H1 (cell line): ENCODE results near the gene STK11IP. TPM values are rescaled to one million over a fixed set of nuclear protein-coding genes. Genes with fewer than 3 reads are reported as not detected.

Experiments
- CTCF ChIA-PET: fragments of 300-600 bp; sonication (Branson Sonifier 250); formaldehyde crosslinking; loops from one replicate; lab custom pipeline; 2021; ENCODE audit not compliant: partially characterized antibody; lab: Charles Lee
- POLR2A ChIA-PET: fragments of 300-600 bp; sonication (Branson Sonifier 250); formaldehyde crosslinking; loops from one replicate; lab custom pipeline; 2021; ENCODE audit warnings: inconsistent platforms; ENCODE audit not compliant: partially characterized antibody; lab: Charles Lee
- DNase-seq, 2 experiments: peaks; one replicate each; pipeline versions ENCODE4 v3.0.0 to v3.0.0-alpha.2; 2010 to 2022; ENCODE audit warnings: low spot score in 2 of 2, low read depth in 1 of 2, mixed read lengths in 1 of 2
- FAIRE-seq: peaks from 2 replicates; lab custom pipeline; 2011; peaks lifted over from hg19 to GRCh38; lab: Jason Lieb, UNC
- H2AFZ ChIP-seq: 2 replicates; pipeline ENCODE4 v1.8.1; 2012; ENCODE audit warnings: low read length, inconsistent platforms
- H2AK5ac ChIP-seq: 2 replicates; pipeline ENCODE4 v1.6.1; 2013; ENCODE audit warnings: low read depth, low read length
- H2BK120ac ChIP-seq: replicated peaks from 2 replicates; pipeline ENCODE3; 2013; ENCODE audit warnings: low read depth, low read length, inconsistent platforms
- H2BK12ac ChIP-seq: 2 replicates; pipeline ENCODE4 v1.6.1; 2013; ENCODE audit warnings: low read depth, low read length
- H2BK15ac ChIP-seq: 2 replicates; pipeline ENCODE4 v1.6.1; 2013; ENCODE audit warnings: low read length
- H2BK20ac ChIP-seq: 2 replicates; pipeline ENCODE4 v1.6.1; 2013; ENCODE audit warnings: low read length
- H2BK5ac ChIP-seq: 2 replicates; pipeline ENCODE4 v1.6.1; 2013; ENCODE audit warnings: low read depth, low read length
- H3K14ac ChIP-seq: 2 replicates; pipeline ENCODE4 v1.6.1; 2013; ENCODE audit warnings: inconsistent platforms; ENCODE audit not compliant: insufficient read length
- H3K18ac ChIP-seq: 2 replicates; pipeline ENCODE4 v1.6.1; 2013; ENCODE audit warnings: low read length; ENCODE audit errors: extremely low read depth
- H3K23ac ChIP-seq: 2 replicates; pipeline ENCODE4 v1.6.1; 2013; ENCODE audit warnings: inconsistent platforms; ENCODE audit not compliant: insufficient read length
- H3K23me2 ChIP-seq: 2 replicates; pipeline ENCODE4 v1.6.1; 2013; ENCODE audit warnings: low read depth, low read length
- H3K27ac ChIP-seq: 2 replicates; pipeline ENCODE4 v1.6.1; 2011; ENCODE audit warnings: low read depth, low read length, inconsistent platforms
- H3K27me3 ChIP-seq, 4 experiments: replicated peaks in 1 of 4; 1 replicate in 1 of 4; 2 replicates in 3 of 4; pipeline versions ENCODE4 v1.6.1 to v1.8.1; 2011 to 2013; ENCODE audit warnings: low read length in 3 of 4, mild to moderate bottlenecking in 3 of 4, inconsistent platforms in 2 of 4, mixed read lengths in 2 of 4, moderate library complexity in 1 of 4; ENCODE audit not compliant: control insufficient read depth in 3 of 4, insufficient read depth in 3 of 4; ENCODE audit errors: extremely low read depth in 1 of 4
- H3K36me3 ChIP-seq, 4 experiments: 2 replicates each; pipeline versions ENCODE4 v1.6.1 to v1.8.1; 2011 to 2013; ENCODE audit warnings: mild to moderate bottlenecking in 4 of 4, low read length in 3 of 4, moderate library complexity in 2 of 4, control low read depth in 1 of 4, inconsistent platforms in 1 of 4; ENCODE audit not compliant: insufficient read depth in 4 of 4, control insufficient read depth in 2 of 4
- H3K4ac ChIP-seq: replicated peaks from 2 replicates; pipeline ENCODE3; 2013; ENCODE audit warnings: low read length, low read depth, mixed read lengths, inconsistent platforms; ENCODE audit not compliant: insufficient read length
- H3K4me1 ChIP-seq, 4 experiments: replicated peaks in 1 of 4; 1 replicate in 1 of 4; 2 replicates in 3 of 4; pipeline versions ENCODE4 v1.6.1 to v1.8.1; 2011 to 2013; ENCODE audit warnings: low read length in 3 of 4, inconsistent platforms in 2 of 4, mixed read lengths in 1 of 4; ENCODE audit not compliant: insufficient read depth in 4 of 4, control insufficient read depth in 3 of 4
- H3K4me2 ChIP-seq, 2 experiments: 2 replicates each; pipeline versions ENCODE4 v1.6.1 to v1.8.1; 2011 to 2013; ENCODE audit warnings: low read depth in 2 of 2, low read length in 2 of 2, control low read depth in 1 of 2, inconsistent platforms in 1 of 2, mild to moderate bottlenecking in 1 of 2; ENCODE audit not compliant: insufficient read depth in 1 of 2
- H3K4me3 ChIP-seq, 4 experiments: fragments of 200-600, 300-600 bp in 1 of 4; sonication (generic), shearing (Covaris generic), sonication (Bioruptor Twin) in 1 of 4; 2 replicates each; pipeline versions ENCODE4 v1.5.1 to v1.8.1; 2011 to 2016; ENCODE audit warnings: low read length in 4 of 4, low read depth in 3 of 4, control low read depth in 2 of 4, inconsistent platforms in 2 of 4, mild to moderate bottlenecking in 2 of 4, mixed read lengths in 1 of 4, moderate library complexity in 1 of 4; ENCODE audit not compliant: insufficient read depth in 2 of 4; ENCODE audit errors: extremely low read depth in 1 of 4
- H3K56ac ChIP-seq: replicated peaks from 2 replicates; pipeline ENCODE3; 2013; ENCODE audit warnings: low read depth, mild to moderate bottlenecking, mixed read lengths, low read length, inconsistent platforms; ENCODE audit not compliant: insufficient read length
- H3K79me1 ChIP-seq: 2 replicates; pipeline ENCODE4 v1.6.1; 2013; ENCODE audit warnings: low read depth, low read length, control low read depth
- H3K79me2 ChIP-seq, 2 experiments: 2 replicates each; pipeline versions ENCODE4 v1.6.1 to v1.8.1; 2012 to 2013; ENCODE audit warnings: low read length in 2 of 2, mild to moderate bottlenecking in 2 of 2, inconsistent platforms in 1 of 2; ENCODE audit not compliant: insufficient read depth in 2 of 2, control insufficient read depth in 1 of 2
- H3K9ac ChIP-seq, 4 experiments: replicated peaks in 1 of 4; 1 replicate in 1 of 4; 2 replicates in 3 of 4; pipeline versions ENCODE4 v1.6.1 to v1.8.1; 2011 to 2013; ENCODE audit warnings: low read depth in 3 of 4, low read length in 3 of 4, control low read depth in 2 of 4, mild to moderate bottlenecking in 2 of 4, moderate library complexity in 2 of 4, inconsistent platforms in 1 of 4; ENCODE audit errors: extremely low read depth in 1 of 4
- H3K9me3 ChIP-seq, 2 experiments: 2 replicates each; pipeline versions ENCODE4 v1.6.1 to v1.8.1; 2012 to 2013; ENCODE audit warnings: mild to moderate bottlenecking in 2 of 2, moderate library complexity in 2 of 2, control low read depth in 1 of 2, inconsistent platforms in 1 of 2, low read depth in 1 of 2, low read length in 1 of 2, mixed read lengths in 1 of 2; ENCODE audit not compliant: insufficient read depth in 2 of 2
- H4K20me1 ChIP-seq, 2 experiments: replicated peaks in 1 of 2; 2 replicates each; pipeline versions ENCODE3 to v1.8.1; 2011 to 2013; ENCODE audit warnings: inconsistent platforms in 2 of 2, low read length in 2 of 2, mild to moderate bottlenecking in 1 of 2; ENCODE audit not compliant: insufficient read depth in 2 of 2, control insufficient read depth in 1 of 2
- H4K5ac ChIP-seq: 2 replicates; pipeline ENCODE4 v1.6.1; 2013; ENCODE audit warnings: low read length, low read depth, mixed read lengths, inconsistent platforms; ENCODE audit not compliant: insufficient read length
- H4K8ac ChIP-seq: 2 replicates; pipeline ENCODE4 v1.8.0; 2013; ENCODE audit warnings: mild to moderate bottlenecking, moderate library complexity, low read length, inconsistent platforms; ENCODE audit not compliant: insufficient read depth; ENCODE audit errors: extremely low read depth
- H4K91ac ChIP-seq: replicated peaks from 2 replicates; pipeline ENCODE3; 2013; ENCODE audit warnings: low read length, mixed read lengths, inconsistent platforms; ENCODE audit not compliant: insufficient read length
- ASH2L ChIP-seq: fragments of 200-600, 300-600 bp; sonication (generic); IDR thresholded peaks from one replicate; pipeline ENCODE4 v1.7.1; 2017; ENCODE audit warnings: low read length
- BACH1 ChIP-seq: IDR thresholded peaks from 2 replicates; pipeline ENCODE4 v1.6.1; 2012; ENCODE audit warnings: low read length, improper control_type of control experiment
- CREB1 ChIP-seq: IDR thresholded peaks from 2 replicates; pipeline ENCODE4 v1.6.1; 2012; ENCODE audit warnings: inconsistent platforms
- JUND ChIP-seq: IDR thresholded peaks from 2 replicates; pipeline ENCODE4 v1.6.1; 2011; ENCODE audit warnings: mild to moderate bottlenecking, improper control_type of control experiment, low read length
- KDM5A ChIP-seq: fragments of 200-600 bp; IDR thresholded peaks from 2 replicates; pipeline ENCODE4 v1.7.1; 2012; ENCODE audit warnings: mild to moderate bottlenecking, low read length, inconsistent platforms, mixed read lengths
- NANOG ChIP-seq: IDR thresholded peaks from 2 replicates; pipeline ENCODE4 v1.6.1; 2011; ENCODE audit warnings: low read length, low read depth, mild to moderate bottlenecking, inconsistent platforms; ENCODE audit not compliant: insufficient read depth, poor library complexity, severe bottlenecking
- POLR2A ChIP-seq, 2 experiments: IDR thresholded peaks; 1 replicate in 1 of 2; 2 replicates in 1 of 2; pipeline ENCODE4 v1.6.1; 2011; ENCODE audit warnings: low read depth in 2 of 2, low read length in 2 of 2, mild to moderate bottlenecking in 2 of 2; ENCODE audit errors: control extremely low read depth in 1 of 2
- RAD21 ChIP-seq, 2 experiments: IDR thresholded peaks in 1 of 2; conservative IDR thresholded peaks in 1 of 2; 2 replicates each; pipeline ENCODE4 v1.6.1; 2011; ENCODE audit warnings: low read depth in 2 of 2, low read length in 2 of 2, improper control_type of control experiment in 1 of 2, inconsistent platforms in 1 of 2, mild to moderate bottlenecking in 1 of 2, moderate library complexity in 1 of 2
- WGBS, 2 experiments: shearing (Covaris generic) in 1 of 2; methylation state at CpG; one replicate each; pipeline versions ENCODE4 v1.1.6 to v1.1.7; 2013 to 2015; ENCODE audit warnings: low lambda C conversion rate in 2 of 2, mixed read lengths in 2 of 2, inconsistent platforms in 1 of 2, low coverage in 1 of 2, missing lambda C conversion rate in 1 of 2; ENCODE audit not compliant: insufficient replicate concordance in 2 of 2, insufficient coverage in 1 of 2, insufficient read length in 1 of 2; ENCODE audit errors: extremely low coverage in 1 of 2, missing lambda C conversion rate in 1 of 2; 5-methylcytosine and 5-hydroxymethylcytosine counted together
- polyA plus RNA-seq, 7 experiments: library from polyadenylated mRNA; depleted of rRNA in 3 of 7; stranded (reverse) in 5 of 7; unstranded in 2 of 7; fragments of >200 nt in 5 of 7; fragments of 200-250 nt in 2 of 7; gene quantifications; 1 replicate in 5 of 7; 2 replicates in 1 of 7; 4 replicates in 1 of 7; pipeline versions ENCODE4 v1.2.1 to v1.2.3, GENCODE V29; 2011 to 2013; ENCODE audit warnings: missing spikeins in 2 of 7, mixed read lengths in 2 of 7
- total RNA-seq: library from RNA; stranded (reverse); fragmentation: NEBNext Ultra II Directional; extraction: Animal tissue kit (Norgen Biotek cat#: 25700); gene quantifications from 2 replicates; pipeline ENCODE4 v1.2.1, GENCODE V29; 2021
- TF ChIP-seq, protein P1 (sequence below): IDR thresholded peaks from 2 replicates; pipeline ENCODE4 v1.6.1; 2011; ENCODE audit warnings: low read length, improper control_type of control experiment
- TF ChIP-seq, protein P2 (sequence below), 3 experiments: IDR thresholded peaks; 1 replicate in 2 of 3; 2 replicates in 1 of 3; pipeline versions ENCODE4 v1.5.1 to v1.6.1; 2011; ENCODE audit warnings: low read length in 3 of 3, mild to moderate bottlenecking in 3 of 3, inconsistent platforms in 2 of 3, low read depth in 1 of 3, moderate library complexity in 1 of 3; ENCODE audit not compliant: insufficient read depth in 1 of 3; ENCODE audit errors: control extremely low read depth in 1 of 3

STK11IP gene
- total and polyA plus RNA-seq, 2 of the 8 experiments (the other 6 are each of a cell fraction or from before 2014, with no cell fraction given): 18.5 to 29.6 TPM

DNA sequence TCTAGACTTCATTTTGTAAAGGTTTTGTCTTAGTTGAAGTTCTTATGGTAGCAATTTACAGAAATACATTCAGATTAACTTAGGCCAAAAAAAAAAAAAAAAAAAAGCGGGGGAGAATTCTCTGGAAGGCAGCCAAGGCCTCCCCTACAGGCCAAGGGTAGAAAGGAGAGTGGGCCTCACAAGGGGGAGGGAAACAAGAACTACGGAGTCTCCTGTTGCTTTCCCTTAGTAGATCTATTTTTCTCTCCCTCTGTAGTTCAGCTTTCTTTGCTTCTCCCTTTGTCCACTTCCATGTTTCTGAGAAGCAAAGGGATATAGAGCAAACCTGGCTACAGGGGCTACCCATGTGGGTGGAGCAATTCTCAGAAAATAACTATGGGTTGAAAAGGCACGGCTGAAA, 2.4 kb upstream of the STK11IP start:
- DNase-seq: no peak
- POLR2A ChIA-PET: interaction anchor here (0.7 to 13.4 kb wide), 6 partner anchors 19 to 51 kb away, joined by 3 to 127 read pairs (median 26); partner anchors contain the start of genes CHPF, INHA, OBSL1 and TMEM198
- no peak overlapping the region for H2BK5ac ChIP-seq
- H2AFZ ChIP-seq: no peak overlapping the region
- H3K9me3 ChIP-seq: no peaks in the 10 kb centered on the region
- CTCF ChIA-PET: interaction anchor here (0.7 to 14.4 kb wide), 12 partner anchors 11 to 101 kb away, joined by 3 to 143 read pairs (median 4); partner anchors contain the start of genes INHA and OBSL1
- WGBS, 2 experiments: 66% methylated on average over 3 of the region's 3 CpGs; no CpG with 5 or more reads in 1 of the 2 experiments
- H3K79me2 ChIP-seq: no peaks in the 10 kb centered on the region
- no peak overlapping the region for H2BK20ac ChIP-seq
- H2AK5ac ChIP-seq: no peak overlapping the region
- no peaks in the 10 kb centered on the region for H3K27me3 ChIP-seq
- no peak overlapping the region for H3K23ac ChIP-seq
- H3K14ac ChIP-seq: no peak overlapping the region
- H2BK12ac ChIP-seq: no peak overlapping the region
- H3K4me2 ChIP-seq: no peak overlapping the region
- H3K4me3 ChIP-seq: no peak overlapping the region
- H3K4me1 ChIP-seq: peaks cover 0 to 13% (median 2%) of the 10 kb centered on the region in 4 experiments; a peak in 4 of 7 replicates
- H4K20me1 ChIP-seq: no peaks in the 10 kb centered on the region
- H3K18ac ChIP-seq: no peak overlapping the region; the same call in 1 of the 2 replicates
- H3K27ac ChIP-seq: peak overlapping the region; percentile 18; the same call in 1 of the 2 replicates
- H4K91ac ChIP-seq: peak overlapping the region; percentile 58
- no peaks in the 10 kb centered on the region for H3K36me3 ChIP-seq
- no peak overlapping the region for H3K56ac ChIP-seq
- no peak overlapping the region for H3K9ac ChIP-seq
- no peak overlapping the region for H3K4ac ChIP-seq
- no peak for FAIRE-seq
- no peak overlapping the region for H2BK120ac ChIP-seq
- H2BK15ac ChIP-seq: no peak overlapping the region
- no peak overlapping the region for H4K8ac ChIP-seq
- peaks cover 2% of the 10 kb centered on the region; the same call in 1 of the 2 replicates for H3K23me2 ChIP-seq
- no peak overlapping the region for H4K5ac ChIP-seq
- H3K79me1 ChIP-seq: no peaks in the 10 kb centered on the region; the same call in 1 of the 2 replicates
- TF ChIP-seq BACH1 (no peak), POLR2A (IDR thresholded peaks at IDR 0.05; ENCODE audit: control extremely low read depth in 1 of 2, low read depth in 2 of 2, low read length in 2 of 2) (no peak), RAD21 (IDR thresholded peaks at IDR 0.05 in 1 of 2, conservative IDR thresholded peaks at IDR 0.05 in 1 of 2; ENCODE audit: low read depth in 2 of 2, low read length in 2 of 2) (peak; percentile 49 to 58; a peak in 3 of 4 replicates), CREB1 (no peak), JUND (no peak), ASH2L (peak; percentile 29), KDM5A (no peak), NANOG (no peak)
- TF ChIP-seq, protein P1, sequence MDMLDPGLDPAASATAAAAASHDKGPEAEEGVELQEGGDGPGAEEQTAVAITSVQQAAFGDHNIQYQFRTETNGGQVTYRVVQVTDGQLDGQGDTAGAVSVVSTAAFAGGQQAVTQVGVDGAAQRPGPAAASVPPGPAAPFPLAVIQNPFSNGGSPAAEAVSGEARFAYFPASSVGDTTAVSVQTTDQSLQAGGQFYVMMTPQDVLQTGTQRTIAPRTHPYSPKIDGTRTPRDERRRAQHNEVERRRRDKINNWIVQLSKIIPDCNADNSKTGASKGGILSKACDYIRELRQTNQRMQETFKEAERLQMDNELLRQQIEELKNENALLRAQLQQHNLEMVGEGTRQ: no peak
- TF ChIP-seq, protein P2, sequence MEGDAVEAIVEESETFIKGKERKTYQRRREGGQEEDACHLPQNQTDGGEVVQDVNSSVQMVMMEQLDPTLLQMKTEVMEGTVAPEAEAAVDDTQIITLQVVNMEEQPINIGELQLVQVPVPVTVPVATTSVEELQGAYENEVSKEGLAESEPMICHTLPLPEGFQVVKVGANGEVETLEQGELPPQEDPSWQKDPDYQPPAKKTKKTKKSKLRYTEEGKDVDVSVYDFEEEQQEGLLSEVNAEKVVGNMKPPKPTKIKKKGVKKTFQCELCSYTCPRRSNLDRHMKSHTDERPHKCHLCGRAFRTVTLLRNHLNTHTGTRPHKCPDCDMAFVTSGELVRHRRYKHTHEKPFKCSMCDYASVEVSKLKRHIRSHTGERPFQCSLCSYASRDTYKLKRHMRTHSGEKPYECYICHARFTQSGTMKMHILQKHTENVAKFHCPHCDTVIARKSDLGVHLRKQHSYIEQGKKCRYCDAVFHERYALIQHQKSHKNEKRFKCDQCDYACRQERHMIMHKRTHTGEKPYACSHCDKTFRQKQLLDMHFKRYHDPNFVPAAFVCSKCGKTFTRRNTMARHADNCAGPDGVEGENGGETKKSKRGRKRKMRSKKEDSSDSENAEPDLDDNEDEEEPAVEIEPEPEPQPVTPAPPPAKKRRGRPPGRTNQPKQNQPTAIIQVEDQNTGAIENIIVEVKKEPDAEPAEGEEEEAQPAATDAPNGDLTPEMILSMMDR (IDR thresholded peaks at IDR 0.05; ENCODE audit: control extremely low read depth in 1 of 3, insufficient read depth in 1 of 3, low read depth in 1 of 3, low read length in 3 of 3): peak; percentile 35
